ENCODE data around the gene SLC5A1. TPM values are rescaled to one million over a fixed set of nuclear protein-coding genes. Genes with fewer than 3 reads are reported as not detected.
"Not testable (repeated sequence)": the region's sequence is repeated elsewhere in the genome, so short reads cannot be mapped to it uniquely, and the experiment has no call there.

The SLC5A1 gene
- polyA plus RNA-seq, 3 donors = not detected

DNA sequence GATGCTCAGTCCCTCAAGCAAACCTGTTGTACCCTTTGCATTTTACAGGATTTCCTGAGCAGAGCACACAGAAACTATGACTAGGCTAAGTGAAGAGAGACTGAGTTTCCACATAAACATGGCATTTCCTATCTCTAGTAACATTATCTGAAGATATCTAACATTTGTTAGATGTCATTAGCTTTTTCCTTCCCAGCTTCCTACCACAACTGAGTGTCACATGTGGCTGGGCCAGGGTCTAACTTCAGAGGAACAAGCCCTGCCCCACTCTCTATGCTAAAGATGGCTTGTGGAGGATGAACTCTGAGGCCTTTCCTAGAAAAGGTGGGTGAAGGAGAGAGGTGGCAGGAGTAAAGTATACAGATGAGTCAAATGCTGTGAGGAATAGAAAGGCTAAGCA, 99.5 kb downstream of the SLC5A1 start:
- TF ChIP-seq, protein P1, sequence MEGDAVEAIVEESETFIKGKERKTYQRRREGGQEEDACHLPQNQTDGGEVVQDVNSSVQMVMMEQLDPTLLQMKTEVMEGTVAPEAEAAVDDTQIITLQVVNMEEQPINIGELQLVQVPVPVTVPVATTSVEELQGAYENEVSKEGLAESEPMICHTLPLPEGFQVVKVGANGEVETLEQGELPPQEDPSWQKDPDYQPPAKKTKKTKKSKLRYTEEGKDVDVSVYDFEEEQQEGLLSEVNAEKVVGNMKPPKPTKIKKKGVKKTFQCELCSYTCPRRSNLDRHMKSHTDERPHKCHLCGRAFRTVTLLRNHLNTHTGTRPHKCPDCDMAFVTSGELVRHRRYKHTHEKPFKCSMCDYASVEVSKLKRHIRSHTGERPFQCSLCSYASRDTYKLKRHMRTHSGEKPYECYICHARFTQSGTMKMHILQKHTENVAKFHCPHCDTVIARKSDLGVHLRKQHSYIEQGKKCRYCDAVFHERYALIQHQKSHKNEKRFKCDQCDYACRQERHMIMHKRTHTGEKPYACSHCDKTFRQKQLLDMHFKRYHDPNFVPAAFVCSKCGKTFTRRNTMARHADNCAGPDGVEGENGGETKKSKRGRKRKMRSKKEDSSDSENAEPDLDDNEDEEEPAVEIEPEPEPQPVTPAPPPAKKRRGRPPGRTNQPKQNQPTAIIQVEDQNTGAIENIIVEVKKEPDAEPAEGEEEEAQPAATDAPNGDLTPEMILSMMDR (IDR thresholded peaks at IDR 0.05) = no peak
- Histone ChIP-seq H3K4me2 (replicated peaks; ENCODE audit: extremely low read depth, low read length, poor library complexity, severe bottlenecking) (no peak overlapping the region), H3K9ac (ENCODE audit: insufficient read depth, low read length, poor library complexity, severe bottlenecking) (no peak overlapping the region), H3K4me3 (replicated peaks in 1 of 3; ENCODE audit: low read depth in 2 of 3, low read length in 3 of 3) (no peak overlapping the region), H3K36me3 (replicated peaks in 1 of 2; ENCODE audit: control insufficient read depth in 1 of 2, insufficient read depth in 2 of 2, low read length in 2 of 2) (no peaks in the 10 kb centered on the region), H3K27me3 (ENCODE audit: control insufficient read depth in 2 of 2, insufficient read depth in 2 of 2, low read length in 2 of 2) (no peaks in the 10 kb centered on the region), H2AFZ (ENCODE audit: insufficient read depth, low read depth, low read length, poor library complexity, severe bottlenecking) (no peak overlapping the region), H3K79me2 (ENCODE audit: insufficient read depth, low read length) (no peaks in the 10 kb centered on the region), H3K4me1 (ENCODE audit: control insufficient read depth in 1 of 2, insufficient read depth in 2 of 2, low read length in 2 of 2) (peaks cover 59 to 63% of the 10 kb centered on the region in 2 donors), H3K9me3 (replicated peaks in 1 of 2; ENCODE audit: control insufficient read depth in 1 of 2, insufficient read depth in 1 of 2, low read length in 2 of 2) (no peaks in the 10 kb centered on the region), H4K20me1 (ENCODE audit: insufficient read depth, low read length) (no peaks in the 10 kb centered on the region), H3K27ac (ENCODE audit: low read depth in 1 of 2, low read length in 2 of 2) (no peak overlapping the region)
- Mint-ChIP-seq H3K36me3 (peaks cover 0 to 3% of the 10 kb centered on the region in 2 donors), H3K4me3 (no peak overlapping the region), H3K27me3 (ENCODE audit: low read depth in 3 of 3) (peaks cover 0 to 1% (median 0%) of the 10 kb centered on the region in 3 donors), H3K27ac (peak overlapping the region in 1 of 7 donors; percentile 21), H3K4me1 (peaks cover 60% of the 10 kb centered on the region), H3K9me3 (peaks cover 3 to 9% (median 8%) of the 10 kb centered on the region in 7 donors)
- intact Hi-C loops (cut with micrococcal nuclease) = loop anchor here (5.0 to 10.0 kb wide), 2 partner anchors 72 to 75 kb away; no protein-coding TSS in a partner anchor
- no peak for DNase-seq

DNA sequence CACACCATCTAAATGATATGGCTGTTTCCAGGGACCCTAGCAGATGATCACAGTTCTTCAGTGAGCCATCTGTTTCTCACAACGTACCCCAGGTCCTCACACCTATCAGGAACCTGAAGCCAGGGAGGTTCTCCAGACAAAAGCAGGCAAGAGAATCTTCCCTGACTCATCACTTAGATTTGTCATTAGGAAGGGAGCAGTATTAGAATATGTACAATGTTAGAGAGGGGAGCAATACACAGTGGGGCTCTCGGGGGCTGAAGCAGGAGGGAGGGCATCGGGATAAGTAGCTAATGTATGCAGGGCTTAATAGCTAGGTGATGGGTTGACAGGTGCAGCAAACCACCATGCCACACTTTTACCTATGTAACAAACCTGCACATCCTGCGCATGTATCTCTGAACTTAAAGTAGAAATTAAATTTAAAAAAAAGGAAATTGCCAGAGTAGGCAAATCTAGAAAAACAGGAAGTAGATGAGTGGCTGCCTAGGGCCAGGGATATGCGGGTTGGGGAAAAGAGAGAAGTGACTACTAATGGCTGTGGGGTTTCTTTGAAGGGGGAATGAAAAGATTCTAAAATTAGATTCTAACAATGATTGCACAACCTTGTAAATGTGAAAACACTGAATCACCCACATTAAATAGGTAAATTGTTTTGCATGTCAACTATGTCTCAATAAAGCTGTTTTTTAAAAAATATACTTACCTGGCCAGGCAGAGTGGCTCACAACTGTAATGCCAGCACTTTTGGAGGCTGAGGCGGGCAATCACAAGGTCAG, 101.6 kb downstream of the SLC5A1 start:
- Mint-ChIP-seq H3K4me3 (peak overlapping the region; percentile 47 to 67), H3K4me1 (peaks cover 58% of the 10 kb centered on the region), H3K9me3 (peaks cover 3 to 10% (median 9%) of the 10 kb centered on the region in 7 donors), H3K27me3 (ENCODE audit: low read depth in 3 of 3) (peaks cover 0 to under 1% (median 0%) of the 10 kb centered on the region in 3 donors), H3K36me3 (peaks cover 0 to 3% of the 10 kb centered on the region in 2 donors), H3K27ac (peak overlapping the region; percentile 86 to 97 (median 92))
- H3K4me3 ChIP-seq (replicated peaks in 1 of 3; ENCODE audit: low read depth in 2 of 3, low read length in 3 of 3) = peak overlapping the region in 1 of 3 experiments; percentile 48
- no peaks in the 10 kb centered on the region for H4K20me1 ChIP-seq (ENCODE audit: insufficient read depth, low read length)
- no peaks in the 10 kb centered on the region for H3K27me3 ChIP-seq (ENCODE audit: control insufficient read depth in 2 of 2, insufficient read depth in 2 of 2, low read length in 2 of 2)
- H3K4me1 ChIP-seq (ENCODE audit: control insufficient read depth in 1 of 2, insufficient read depth in 2 of 2, low read length in 2 of 2) = peaks cover 59 to 60% of the 10 kb centered on the region in 2 donors
- no peaks in the 10 kb centered on the region for H3K79me2 ChIP-seq (ENCODE audit: insufficient read depth, low read length)
- no peaks in the 10 kb centered on the region for H3K36me3 ChIP-seq (replicated peaks in 1 of 2; ENCODE audit: control insufficient read depth in 1 of 2, insufficient read depth in 2 of 2, low read length in 2 of 2)
- TF ChIP-seq, protein P1 (IDR thresholded peaks at IDR 0.05) = no peak
- 0% methylated on average over 2 of the region's 6 CpGs for WGBS (ENCODE audit: insufficient coverage)
- H3K4me2 ChIP-seq (replicated peaks; ENCODE audit: extremely low read depth, low read length, poor library complexity, severe bottlenecking) = peak overlapping the region; percentile 29
- peak; percentile 85 to 95 (median 92) for DNase-seq
- no peak overlapping the region for H2AFZ ChIP-seq (ENCODE audit: insufficient read depth, low read depth, low read length, poor library complexity, severe bottlenecking)
- H3K9ac ChIP-seq (ENCODE audit: insufficient read depth, low read length, poor library complexity, severe bottlenecking) = no peak overlapping the region
- peak overlapping the region; percentile 70 to 72 for H3K27ac ChIP-seq (ENCODE audit: low read depth in 1 of 2, low read length in 2 of 2)
- intact Hi-C loops (cut with micrococcal nuclease) = loop anchor here (2.0 to 10.0 kb wide), 3 partner anchors 20 to 73 kb away; no protein-coding TSS in a partner anchor
- no peaks in the 10 kb centered on the region for H3K9me3 ChIP-seq (replicated peaks in 1 of 2; ENCODE audit: control insufficient read depth in 1 of 2, insufficient read depth in 1 of 2, low read length in 2 of 2)

DNA sequence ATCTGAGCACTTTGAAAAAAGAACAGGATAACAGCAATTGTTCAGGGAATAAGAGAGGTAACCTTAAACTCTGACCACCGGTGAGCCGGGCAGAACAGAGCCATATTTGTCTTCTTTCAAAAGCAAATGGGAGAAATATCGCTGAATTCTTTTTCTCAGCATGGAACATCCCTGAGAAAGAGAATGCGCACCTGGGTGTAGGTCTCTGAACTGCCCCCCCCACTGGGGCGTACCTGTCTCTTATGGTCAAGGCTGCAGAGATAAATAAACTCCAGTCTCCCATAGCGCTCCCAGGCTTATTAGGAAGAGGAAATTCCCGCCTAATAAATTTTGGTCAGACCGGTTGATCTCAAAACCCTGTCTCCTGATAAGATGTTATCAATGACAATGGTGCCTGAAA, 104.1 kb downstream of the SLC5A1 start:
- Mint-ChIP-seq H3K4me1 (peaks cover 64% of the 10 kb centered on the region), H3K27ac (peak overlapping the region in 1 of 7 donors; percentile 82), H3K9me3 (peaks cover 3 to 12% (median 9%) of the 10 kb centered on the region in 7 donors)
- not testable (repeated sequence) for DNase-seq; H3K27me3 Mint-ChIP-seq (ENCODE audit: low read depth in 3 of 3); H3K27ac ChIP-seq (ENCODE audit: low read depth in 1 of 2, low read length in 2 of 2); H3K9me3 ChIP-seq (replicated peaks in 1 of 2; ENCODE audit: control insufficient read depth in 1 of 2, insufficient read depth in 1 of 2, low read length in 2 of 2); H3K4me3 ChIP-seq (replicated peaks in 1 of 3; ENCODE audit: low read depth in 2 of 3, low read length in 3 of 3); H3K27me3 ChIP-seq (ENCODE audit: control insufficient read depth in 2 of 2, insufficient read depth in 2 of 2, low read length in 2 of 2); H4K20me1 ChIP-seq (ENCODE audit: insufficient read depth, low read length); H3K4me2 ChIP-seq (replicated peaks; ENCODE audit: extremely low read depth, low read length, poor library complexity, severe bottlenecking); H3K9ac ChIP-seq (ENCODE audit: insufficient read depth, low read length, poor library complexity, severe bottlenecking); H2AFZ ChIP-seq (ENCODE audit: insufficient read depth, low read depth, low read length, poor library complexity, severe bottlenecking); H3K36me3 ChIP-seq (replicated peaks in 1 of 2; ENCODE audit: control insufficient read depth in 1 of 2, insufficient read depth in 2 of 2, low read length in 2 of 2); H3K36me3 Mint-ChIP-seq; H3K79me2 ChIP-seq (ENCODE audit: insufficient read depth, low read length); H3K4me3 Mint-ChIP-seq
- peaks cover 66 to 67% of the 10 kb centered on the region in 2 donors for H3K4me1 ChIP-seq (ENCODE audit: control insufficient read depth in 1 of 2, insufficient read depth in 2 of 2, low read length in 2 of 2)
- intact Hi-C loops (cut with micrococcal nuclease) = loop anchor here in 1 of 2 donors (10.0 kb wide), 1 partner anchor 68 kb away; no protein-coding TSS in a partner anchor
- 100% methylated on average over 1 of the region's 8 CpGs for WGBS (ENCODE audit: insufficient coverage)

Measured in CD14-positive monocyte (primary cell).